ENCODE data around the gene OTUD7B.
"Not testable (repeated sequence)": the region's sequence is repeated elsewhere in the genome, so short reads cannot be mapped to it uniquely, and the experiment has no call there.

Gene OTUD7B

GRCh38 chr1:150010393-150011115 is at the start of gene OTUD7B:
OTUD7B (minus strand) TSS chr1:150010726; CDS start chr1:149977510, 33,216 bp downstream.
- DNase-seq: peak; percentile 93

GRCh38 chr1:150060260-150060659 is 49.7 kb upstream of the OTUD7B start:
- DNase-seq: no peak

GRCh38 chr1:150056407-150056806 is 45.9 kb upstream of the OTUD7B start:
- no peak for DNase-seq

- not testable (repeated sequence) for DNase-seq
Measured at GRCh38 chr1:150055507-150055906, 45.0 kb upstream of the OTUD7B start.

- no peak for DNase-seq
Measured at GRCh38 chr1:150053926-150054325, 43.4 kb upstream of the OTUD7B start.

GRCh38 chr1:150051905-150052412 is 41.4 kb upstream of the OTUD7B start:
- DNase-seq: not testable (repeated sequence)

- DNase-seq: no peak
Measured at GRCh38 chr1:150051089-150051373, 40.5 kb upstream of the OTUD7B start.

GRCh38 chr1:150049926-150050325 is 39.4 kb upstream of the OTUD7B start:
- DNase-seq: no peak

- DNase-seq: no peak
Measured at GRCh38 chr1:150034336-150034735, 23.8 kb upstream of the OTUD7B start.

GRCh38 chr1:150028322-150028721 is 17.8 kb upstream of the OTUD7B start:
- no peak for DNase-seq

- no peak for DNase-seq
Measured at GRCh38 chr1:150024156-150024555, 13.6 kb upstream of the OTUD7B start.

- peak; percentile 73 for DNase-seq
Measured at GRCh38 chr1:150022357-150022756, 11.8 kb upstream of the OTUD7B start.

- DNase-seq: no peak
Measured at GRCh38 chr1:150021191-150021694, 10.7 kb upstream of the OTUD7B start.

GRCh38 chr1:150020711-150021110 is 10.2 kb upstream of the OTUD7B start:
- DNase-seq: no peak

- no peak for DNase-seq
Measured at GRCh38 chr1:150018165-150018564, 7.6 kb upstream of the OTUD7B start.

- peak; percentile 93 for DNase-seq
Measured at GRCh38 chr1:150017206-150017750, 6.8 kb upstream of the OTUD7B start.

- no peak for DNase-seq
Measured at GRCh38 chr1:150015651-150016131, 5.2 kb upstream of the OTUD7B start.

- DNase-seq: no peak
Measured at GRCh38 chr1:150012611-150013010, 2.1 kb upstream of the OTUD7B start.

GRCh38 chr1:150009604-150010392 is 728 bp downstream of the OTUD7B start:
- DNase-seq: peak; percentile 83

GRCh38 chr1:150008699-150009098 is 1.8 kb downstream of the OTUD7B start:
- no peak for DNase-seq

- DNase-seq: no peak
Measured at GRCh38 chr1:150006881-150007421, 3.6 kb downstream of the OTUD7B start.

- no peak for DNase-seq
Measured at GRCh38 chr1:150005606-150006005, 4.9 kb downstream of the OTUD7B start.

- DNase-seq: no peak
Measured at GRCh38 chr1:150003801-150004200, 6.7 kb downstream of the OTUD7B start.
